Measurements from ENCODE around the gene CCNI. TPM values are rescaled to one million over a fixed set of nuclear protein-coding genes. Genes with fewer than 3 reads are reported as not detected.

CCNI gene
- total and polyA plus RNA-seq, 2 donors from 2014 or later, result 172 to 314 TPM

DNA sequence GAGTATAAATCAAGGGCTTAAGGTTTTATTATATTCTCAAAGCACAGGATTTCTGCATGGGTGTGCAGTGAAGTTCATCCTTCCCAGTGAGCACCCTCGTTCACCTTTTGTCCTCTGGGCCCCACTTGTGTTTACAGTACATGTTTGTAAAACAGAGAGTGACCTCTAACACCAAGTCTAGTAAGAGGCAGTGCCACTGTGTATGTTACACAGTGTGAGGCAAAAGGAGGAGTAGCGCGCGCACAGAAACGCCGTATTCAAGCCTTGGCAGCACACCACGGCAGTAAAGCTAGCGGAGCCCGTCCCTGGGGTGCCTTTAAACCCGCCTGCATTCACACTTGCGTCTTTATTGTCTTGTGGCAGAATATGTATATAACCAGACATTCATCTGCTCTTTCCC is 51.9 kb downstream of the CCNI start:
- H3K36me3 ChIP-seq (ENCODE audit: control insufficient read depth in 2 of 3, insufficient read depth in 3 of 3, low read length in 3 of 3), result peaks cover 21 to 43% (median 25%) of the 10 kb centered on the region in 3 donors
- TF ChIP-seq, protein P1, sequence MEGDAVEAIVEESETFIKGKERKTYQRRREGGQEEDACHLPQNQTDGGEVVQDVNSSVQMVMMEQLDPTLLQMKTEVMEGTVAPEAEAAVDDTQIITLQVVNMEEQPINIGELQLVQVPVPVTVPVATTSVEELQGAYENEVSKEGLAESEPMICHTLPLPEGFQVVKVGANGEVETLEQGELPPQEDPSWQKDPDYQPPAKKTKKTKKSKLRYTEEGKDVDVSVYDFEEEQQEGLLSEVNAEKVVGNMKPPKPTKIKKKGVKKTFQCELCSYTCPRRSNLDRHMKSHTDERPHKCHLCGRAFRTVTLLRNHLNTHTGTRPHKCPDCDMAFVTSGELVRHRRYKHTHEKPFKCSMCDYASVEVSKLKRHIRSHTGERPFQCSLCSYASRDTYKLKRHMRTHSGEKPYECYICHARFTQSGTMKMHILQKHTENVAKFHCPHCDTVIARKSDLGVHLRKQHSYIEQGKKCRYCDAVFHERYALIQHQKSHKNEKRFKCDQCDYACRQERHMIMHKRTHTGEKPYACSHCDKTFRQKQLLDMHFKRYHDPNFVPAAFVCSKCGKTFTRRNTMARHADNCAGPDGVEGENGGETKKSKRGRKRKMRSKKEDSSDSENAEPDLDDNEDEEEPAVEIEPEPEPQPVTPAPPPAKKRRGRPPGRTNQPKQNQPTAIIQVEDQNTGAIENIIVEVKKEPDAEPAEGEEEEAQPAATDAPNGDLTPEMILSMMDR (IDR thresholded peaks at IDR 0.05; ENCODE audit: borderline replicate concordance, extremely low read depth, insufficient read depth), result no peak
- DNase-seq (peak in 1 of 5 donors; percentile 24), FAIRE-seq (no peak)
- H3K4me1 ChIP-seq (ENCODE audit: control insufficient read depth in 2 of 3, insufficient read depth in 2 of 3, low read depth in 1 of 3, low read length in 3 of 3), result peaks cover 0 to 11% (median 8%) of the 10 kb centered on the region in 3 donors
- no peak overlapping the region for H3K9ac ChIP-seq (ENCODE audit: low read length in 3 of 3)
- no peaks in the 10 kb centered on the region for H3K9me3 ChIP-seq (ENCODE audit: control insufficient read depth in 2 of 3, insufficient read depth in 1 of 3, low read length in 3 of 3)
- H3K4me3 ChIP-seq (ENCODE audit: low read length in 3 of 3), result no peak overlapping the region
- no peak overlapping the region for H3K27ac ChIP-seq (ENCODE audit: low read depth in 2 of 2, low read length in 2 of 2)
- no peaks in the 10 kb centered on the region for H3K27me3 ChIP-seq (ENCODE audit: control insufficient read depth, insufficient read depth, low read length)
- intact Hi-C loops (cut with DNase I), result no loop called here

DNA sequence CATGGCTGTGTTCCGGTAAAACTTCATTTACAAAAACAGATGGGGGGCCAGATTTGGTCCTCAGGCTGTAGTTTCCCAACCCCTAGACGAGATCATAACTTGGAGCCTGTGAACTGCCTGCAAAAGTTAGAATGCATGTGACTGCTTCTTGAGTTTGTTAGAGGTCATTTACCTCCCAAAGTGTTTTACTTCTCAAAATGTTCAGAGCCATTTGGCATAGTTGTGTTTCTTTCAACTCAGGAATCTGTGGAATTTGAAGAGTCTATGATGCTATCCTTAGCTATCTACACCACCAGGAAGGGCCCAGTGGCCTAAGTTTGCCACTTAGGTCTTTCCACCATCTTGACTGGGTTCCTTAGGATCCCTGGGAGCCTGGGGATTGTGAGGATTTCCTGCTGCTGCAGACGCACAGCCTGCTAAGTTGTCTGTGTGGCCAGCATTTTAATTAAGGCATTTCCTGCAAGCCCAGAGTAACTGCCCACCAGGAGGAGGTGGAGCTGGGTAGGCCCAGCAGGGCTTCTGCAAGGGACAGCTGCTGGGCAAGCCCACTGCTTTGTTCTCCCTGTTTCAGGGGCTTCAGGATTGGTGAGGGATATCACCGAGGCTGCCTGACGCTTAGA is 53.1 kb downstream of the CCNI start:
- Histone ChIP-seq H3K36me3 (ENCODE audit: control insufficient read depth in 2 of 3, insufficient read depth in 3 of 3, low read length in 3 of 3) (peaks cover 20 to 35% (median 22%) of the 10 kb centered on the region in 3 donors), H3K9me3 (ENCODE audit: control insufficient read depth in 2 of 3, insufficient read depth in 1 of 3, low read length in 3 of 3) (no peaks in the 10 kb centered on the region), H3K4me3 (ENCODE audit: low read length in 3 of 3) (no peak overlapping the region), H3K4me1 (ENCODE audit: control insufficient read depth in 2 of 3, insufficient read depth in 2 of 3, low read depth in 1 of 3, low read length in 3 of 3) (peaks cover 0 to 11% (median 8%) of the 10 kb centered on the region in 3 donors), H3K27ac (ENCODE audit: low read depth in 2 of 2, low read length in 2 of 2) (peak overlapping the region in 1 of 2 donors; percentile 2), H3K9ac (ENCODE audit: low read length in 3 of 3) (no peak overlapping the region), H3K27me3 (ENCODE audit: control insufficient read depth, insufficient read depth, low read length) (no peaks in the 10 kb centered on the region)
- TF ChIP-seq, protein P1 (IDR thresholded peaks at IDR 0.05; ENCODE audit: borderline replicate concordance, extremely low read depth, insufficient read depth), result no peak
- FAIRE-seq (no peak), DNase-seq (peak in 3 of 5 donors; percentile 27 to 48 (median 48))
- intact Hi-C loops (cut with DNase I), result no loop called here

DNA sequence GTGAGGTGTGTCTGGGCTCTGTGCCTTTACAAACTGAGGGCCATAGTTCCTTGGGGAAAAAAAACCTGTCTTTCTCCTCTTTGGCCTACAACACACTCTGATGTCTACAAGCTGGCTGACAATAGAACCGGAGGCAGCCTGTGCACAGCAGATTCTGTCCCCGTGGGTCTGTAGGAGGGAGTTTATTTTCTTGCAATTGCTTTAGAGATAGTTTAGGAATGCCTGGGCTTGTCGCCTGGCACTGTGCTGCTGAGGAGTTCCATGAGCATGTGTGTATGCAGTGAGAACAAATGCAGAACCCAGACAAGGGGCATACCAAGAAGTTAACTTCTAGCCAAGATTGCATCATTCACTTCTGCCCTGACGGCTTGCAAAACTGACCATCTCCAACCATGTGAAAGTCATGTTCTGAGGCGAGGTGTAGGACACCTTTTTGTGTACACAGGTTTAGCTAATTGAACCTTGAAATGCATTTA is 54.1 kb downstream of the CCNI start:
- no peak overlapping the region for H3K4me3 ChIP-seq (ENCODE audit: low read length in 3 of 3)
- FAIRE-seq, result no peak
- H3K9ac ChIP-seq (ENCODE audit: low read length in 3 of 3), result no peak overlapping the region
- H3K4me1 ChIP-seq (ENCODE audit: control insufficient read depth in 2 of 3, insufficient read depth in 2 of 3, low read depth in 1 of 3, low read length in 3 of 3), result peaks cover 0 to 11% (median 8%) of the 10 kb centered on the region in 3 donors
- H3K36me3 ChIP-seq (ENCODE audit: control insufficient read depth in 2 of 3, insufficient read depth in 3 of 3, low read length in 3 of 3), result peaks cover 17 to 32% (median 22%) of the 10 kb centered on the region in 3 donors
- H3K27ac ChIP-seq (ENCODE audit: low read depth in 2 of 2, low read length in 2 of 2), result no peak overlapping the region
- TF ChIP-seq, protein P1 (IDR thresholded peaks at IDR 0.05; ENCODE audit: borderline replicate concordance, extremely low read depth, insufficient read depth), result no peak
- DNase-seq, result no peak
- H3K27me3 ChIP-seq (ENCODE audit: control insufficient read depth, insufficient read depth, low read length), result no peaks in the 10 kb centered on the region
- no peaks in the 10 kb centered on the region for H3K9me3 ChIP-seq (ENCODE audit: control insufficient read depth in 2 of 3, insufficient read depth in 1 of 3, low read length in 3 of 3)
- intact Hi-C loops (cut with DNase I), result no loop called here
